ENCODE measurements around the gene TTC5.
A peak's percentile ranks its signal among the peaks of the same experiment; 100 is the strongest.
"Not testable (repeated sequence)": the region's sequence is repeated elsewhere in the genome, so short reads cannot be mapped to it uniquely, and the experiment has no call there.

The TTC5 gene

GRCh38 chr14:20332431-20332787, 26.7 kb upstream of the TTC5 start:
- CTCF ChIA-PET, result interaction anchor here (0.9 to 2.1 kb wide), 3 partner anchors 11 to 278 kb away, joined by 3 to 8 read pairs (median 3); partner anchors contain the start of gene PARP2
- Mint-ChIP-seq H3K4me1 (peaks cover 59% of the 10 kb centered on the region), H3K27ac (peak overlapping the region; percentile 84), H3K9me3 (no peaks in the 10 kb centered on the region), H3K36me3 (peaks cover 9% of the 10 kb centered on the region), H3K27me3 (no peaks in the 10 kb centered on the region), H3K4me3 (peak overlapping the region; percentile 92)
- no peak for DNase-seq

- no peaks in the 10 kb centered on the region for H3K9me3 Mint-ChIP-seq
- no peak overlapping the region for H3K4me3 Mint-ChIP-seq
- H3K4me1 Mint-ChIP-seq, result peaks cover 64% of the 10 kb centered on the region
- no peaks in the 10 kb centered on the region for H3K27me3 Mint-ChIP-seq
- DNase-seq, result no peak
- CTCF ChIA-PET, result interaction anchor here (0.9 to 1.4 kb wide), 3 partner anchors 276 to 279 kb away, joined by 3 read pairs; no protein-coding TSS in a partner anchor
- H3K27ac Mint-ChIP-seq, result no peak overlapping the region
- H3K36me3 Mint-ChIP-seq, result peaks cover 13% of the 10 kb centered on the region
These were observed 25.4 kb upstream of the TTC5 start for GRCh38 chr14:20331053-20331613.

GRCh38 chr14:20329355-20329754, 23.6 kb upstream of the TTC5 start:
- peaks cover 18% of the 10 kb centered on the region for H3K36me3 Mint-ChIP-seq
- H3K27ac Mint-ChIP-seq, result no peak overlapping the region
- no peak for DNase-seq
- H3K27me3 Mint-ChIP-seq, result no peaks in the 10 kb centered on the region
- H3K9me3 Mint-ChIP-seq, result no peaks in the 10 kb centered on the region
- H3K4me1 Mint-ChIP-seq, result peaks cover 52% of the 10 kb centered on the region
- CTCF ChIA-PET, result interaction anchor here (0.7 to 4.0 kb wide), 10 partner anchors 13 to 362 kb away, joined by 3 to 30 read pairs (median 4); partner anchors contain the start of gene PARP2
- no peak overlapping the region for H3K4me3 Mint-ChIP-seq

GRCh38 chr14:20328705-20329104, 23.0 kb upstream of the TTC5 start:
- CTCF ChIA-PET, result interaction anchor here (0.7 to 4.0 kb wide), 13 partner anchors 9 to 362 kb away, joined by 3 to 74 read pairs (median 5); partner anchors contain the start of gene PARP2
- peaks cover 51% of the 10 kb centered on the region for H3K4me1 Mint-ChIP-seq
- no peaks in the 10 kb centered on the region for H3K9me3 Mint-ChIP-seq
- H3K4me3 Mint-ChIP-seq, result no peak overlapping the region
- no peak overlapping the region for H3K27ac Mint-ChIP-seq
- no peaks in the 10 kb centered on the region for H3K27me3 Mint-ChIP-seq
- H3K36me3 Mint-ChIP-seq, result peaks cover 22% of the 10 kb centered on the region
- DNase-seq, result no peak

- peaks cover 39% of the 10 kb centered on the region for H3K4me1 Mint-ChIP-seq
- no peaks in the 10 kb centered on the region for H3K9me3 Mint-ChIP-seq
- no peaks in the 10 kb centered on the region for H3K27me3 Mint-ChIP-seq
- H3K36me3 Mint-ChIP-seq, result peaks cover 30% of the 10 kb centered on the region
- peak overlapping the region; percentile 17 for H3K27ac Mint-ChIP-seq
- CTCF ChIA-PET, result interaction anchor here (0.5 to 4.0 kb wide), 36 partner anchors 10 to 371 kb away, joined by 3 to 74 read pairs (median 4); partner anchors contain the start of genes APEX1, PARP2, PIP4P1 and TEP1
- no peak for DNase-seq
- H3K4me3 Mint-ChIP-seq, result no peak overlapping the region
These were observed 21.5 kb upstream of the TTC5 start for GRCh38 chr14:20327005-20327869.

GRCh38 chr14:20317720-20318119, 12.0 kb upstream of the TTC5 start:
- no peaks in the 10 kb centered on the region for H3K27me3 Mint-ChIP-seq
- H3K4me3 Mint-ChIP-seq, result no peak overlapping the region
- H3K27ac Mint-ChIP-seq, result no peak overlapping the region
- no peaks in the 10 kb centered on the region for H3K9me3 Mint-ChIP-seq
- CTCF ChIA-PET, result interaction anchor here (1.2 to 2.4 kb wide), 2 partner anchors 10 to 291 kb away, joined by 4 to 12 read pairs; no protein-coding TSS in a partner anchor
- no peaks in the 10 kb centered on the region for H3K4me1 Mint-ChIP-seq
- peaks cover 25% of the 10 kb centered on the region for H3K36me3 Mint-ChIP-seq
- no peak for DNase-seq

GRCh38 chr14:20314026-20314425, 8.3 kb upstream of the TTC5 start:
- Mint-ChIP-seq H3K4me1 (no peaks in the 10 kb centered on the region), H3K9me3 (no peaks in the 10 kb centered on the region), H3K27me3 (no peaks in the 10 kb centered on the region), H3K36me3 (peaks cover 30% of the 10 kb centered on the region), H3K27ac (no peak overlapping the region), H3K4me3 (no peak overlapping the region)
- DNase-seq, result no peak
- CTCF ChIA-PET, result no interaction called here

GRCh38 chr14:20306079-20306423, 300 bp upstream of the TTC5 start:
- H3K27me3 Mint-ChIP-seq, result no peaks in the 10 kb centered on the region
- H3K9me3 Mint-ChIP-seq, result no peaks in the 10 kb centered on the region
- no peak for DNase-seq
- no peak overlapping the region for H3K27ac Mint-ChIP-seq
- peaks cover 27% of the 10 kb centered on the region for H3K4me1 Mint-ChIP-seq
- H3K4me3 Mint-ChIP-seq, result peak overlapping the region; percentile 76
- CTCF ChIA-PET, result interaction anchor here (1.8 kb wide), 1 partner anchor 13 kb away, joined by 5 read pairs; no protein-coding TSS in a partner anchor
- H3K36me3 Mint-ChIP-seq, result peaks cover 8% of the 10 kb centered on the region

- H3K27ac Mint-ChIP-seq, result no peak overlapping the region
- no peak overlapping the region for H3K4me3 Mint-ChIP-seq
- H3K27me3 Mint-ChIP-seq, result no peaks in the 10 kb centered on the region
- no peaks in the 10 kb centered on the region for H3K9me3 Mint-ChIP-seq
- peaks cover 27% of the 10 kb centered on the region for H3K4me1 Mint-ChIP-seq
- DNase-seq, result no peak
- CTCF ChIA-PET, result no interaction called here
- H3K36me3 Mint-ChIP-seq, result peaks cover 27% of the 10 kb centered on the region
These were observed 3.6 kb downstream of the TTC5 start for GRCh38 chr14:20302042-20302755.

GRCh38 chr14:20295067-20295466, 10.7 kb downstream of the TTC5 start:
- Mint-ChIP-seq H3K9me3 (no peaks in the 10 kb centered on the region), H3K4me1 (no peaks in the 10 kb centered on the region), H3K27me3 (no peaks in the 10 kb centered on the region), H3K36me3 (peaks cover 50% of the 10 kb centered on the region), H3K27ac (no peak overlapping the region), H3K4me3 (no peak overlapping the region)
- no peak for DNase-seq
- CTCF ChIA-PET, result no interaction called here

- no peak overlapping the region for H3K27ac Mint-ChIP-seq
- CTCF ChIA-PET, result no interaction called here
These were observed 11.1 kb downstream of the TTC5 start for GRCh38 chr14:20294636-20295035.

GRCh38 chr14:20281998-20282397, 23.8 kb downstream of the TTC5 start:
- H3K4me3 Mint-ChIP-seq, CTCF ChIA-PET, DNase-seq, H3K27me3 Mint-ChIP-seq, H3K27ac Mint-ChIP-seq: not testable (repeated sequence)
- H3K36me3 Mint-ChIP-seq, result peaks cover 68% of the 10 kb centered on the region
- H3K4me1 Mint-ChIP-seq, result peaks cover 19% of the 10 kb centered on the region
- H3K9me3 Mint-ChIP-seq, result peaks cover 19% of the 10 kb centered on the region

More at GRCh38 chr14:20294636-20295035, 11.1 kb downstream of the TTC5 start:
- Mint-ChIP-seq H3K36me3 (peaks cover 52% of the 10 kb centered on the region), H3K4me3 (no peak overlapping the region), H3K27me3 (no peaks in the 10 kb centered on the region), H3K4me1 (no peaks in the 10 kb centered on the region), H3K9me3 (no peaks in the 10 kb centered on the region)
- DNase-seq, result no peak

- Mint-ChIP-seq H3K4me1 (peaks cover 19% of the 10 kb centered on the region), H3K27ac (peak overlapping the region; percentile 68), H3K36me3 (peaks cover 55% of the 10 kb centered on the region), H3K9me3 (peaks cover 23% of the 10 kb centered on the region)
- DNase-seq, result peak; percentile 46
- CTCF ChIA-PET, H3K4me3 Mint-ChIP-seq, H3K27me3 Mint-ChIP-seq: not testable (repeated sequence)
These were observed 25.5 kb downstream of the TTC5 start for GRCh38 chr14:20280265-20280664.

- Mint-ChIP-seq H3K27me3 (no peaks in the 10 kb centered on the region), H3K4me1 (peaks cover 19% of the 10 kb centered on the region), H3K9me3 (peaks cover 36% of the 10 kb centered on the region), H3K36me3 (peaks cover 50% of the 10 kb centered on the region), H3K4me3 (no peak overlapping the region), H3K27ac (peak overlapping the region; percentile 38)
- no peak for DNase-seq
- CTCF ChIA-PET, result no interaction called here
These were observed 27.3 kb downstream of the TTC5 start for GRCh38 chr14:20278414-20278813.

Data from activated naive CD4-positive, alpha-beta T cell treated with anti-CD3 and anti-CD28 coated beads, Interleukin-2, amount 10 ng/mL, durations not matched to agents 7 days and 5 days (primary cell).